IgD-negative memory B cell (primary cell): Measurements from ENCODE around the gene FUZ. TPM values are rescaled to one million over a fixed set of nuclear protein-coding genes. Genes with fewer than 3 reads are reported as not detected.
A peak's percentile ranks its signal among the peaks of the same experiment; 100 is the strongest.

Experiments used
- H3K27ac Mint-ChIP-seq, 3 donors: one replicate each; pipeline ENCODE4 v1.8.0; 2020 to 2022; ENCODE audit warnings: mild to moderate bottlenecking in 3 of 3, mixed read lengths in 3 of 3, moderate library complexity in 1 of 3
- H3K27me3 Mint-ChIP-seq: one replicate; pipeline ENCODE4 v1.8.0; 2021; ENCODE audit warnings: mixed read lengths
- H3K36me3 Mint-ChIP-seq: one replicate; pipeline ENCODE4 v1.8.0; 2020; ENCODE audit warnings: mild to moderate bottlenecking, mixed read lengths
- H3K4me1 Mint-ChIP-seq, 3 donors: one replicate each; pipeline ENCODE4 v1.8.0; 2020 to 2022; ENCODE audit warnings: mixed read lengths in 3 of 3, mild to moderate bottlenecking in 1 of 3
- H3K4me3 Mint-ChIP-seq, 4 donors: one replicate each; pipeline ENCODE4 v1.8.0; 2020 to 2022; ENCODE audit warnings: mild to moderate bottlenecking in 4 of 4, mixed read lengths in 4 of 4, moderate library complexity in 3 of 4
- H3K9me3 Mint-ChIP-seq, 3 donors: one replicate each; pipeline ENCODE4 v1.8.0; 2020 to 2021; ENCODE audit warnings: mixed read lengths in 3 of 3, mild to moderate bottlenecking in 1 of 3
- polyA plus RNA-seq: library from polyadenylated mRNA; unstranded; fragments of 300-500 nt; fragmentation: Illumina TruSeq; gene quantifications from one replicate; pipeline ENCODE4 v1.2.3, GENCODE V29; 2021

The FUZ gene
- polyA plus RNA-seq, 1 donor from 2014 or later: 6.6 TPM

DNA sequence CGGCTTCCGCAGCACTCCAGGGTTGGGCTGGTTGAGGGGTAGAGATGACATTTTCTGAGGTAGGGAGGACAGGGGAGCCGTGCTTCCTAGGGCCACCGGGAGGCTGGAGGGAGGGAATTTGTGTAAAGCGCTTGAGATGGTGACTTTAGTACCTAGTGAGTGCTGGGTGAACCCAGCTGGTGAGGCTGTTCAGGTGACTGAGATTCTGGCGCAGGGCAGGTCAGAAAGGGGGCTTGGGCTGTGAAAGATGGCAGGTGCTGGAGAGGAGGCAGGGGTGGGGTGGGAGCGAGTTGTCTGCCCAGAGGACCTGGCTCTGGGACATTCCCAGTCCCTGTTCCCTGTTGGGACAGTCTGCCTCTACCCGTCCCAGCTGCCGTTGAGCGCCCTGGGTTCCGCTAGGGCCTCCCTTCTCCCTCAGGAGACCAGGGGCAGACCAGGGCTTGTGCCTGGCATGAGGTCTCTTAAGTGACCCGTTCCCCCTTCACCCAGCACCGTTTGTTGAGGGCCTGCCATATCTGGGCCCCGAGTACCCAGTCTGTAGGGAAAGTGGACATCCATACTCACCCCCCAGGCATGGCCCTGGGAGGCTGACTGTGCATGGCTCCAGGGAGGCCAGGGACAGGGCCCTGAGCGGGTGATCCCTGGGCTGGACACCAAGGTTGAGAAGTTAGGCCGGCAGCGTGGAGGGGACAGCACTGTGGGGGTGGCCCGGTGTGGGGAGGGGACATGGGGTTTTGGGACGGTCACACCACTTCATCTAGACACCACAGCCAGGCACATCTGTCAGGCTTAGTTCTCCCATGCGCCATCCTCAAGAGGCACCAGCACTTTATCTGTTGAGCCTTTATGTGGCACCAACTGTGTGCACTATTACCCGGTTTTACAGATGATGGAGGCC lies 42.8 kb upstream of the FUZ start:
- peaks cover 10 to 13% (median 13%) of the 10 kb centered on the region in 3 donors for H3K4me1 Mint-ChIP-seq
- H3K36me3 Mint-ChIP-seq: peaks cover 2% of the 10 kb centered on the region
- H3K27me3 Mint-ChIP-seq: no peaks in the 10 kb centered on the region
- H3K9me3 Mint-ChIP-seq: no peaks in the 10 kb centered on the region
- peak overlapping the region in 1 of 4 donors; percentile 73 for H3K4me3 Mint-ChIP-seq
- peak overlapping the region in 2 of 3 donors; percentile 56 to 70 for H3K27ac Mint-ChIP-seq

DNA sequence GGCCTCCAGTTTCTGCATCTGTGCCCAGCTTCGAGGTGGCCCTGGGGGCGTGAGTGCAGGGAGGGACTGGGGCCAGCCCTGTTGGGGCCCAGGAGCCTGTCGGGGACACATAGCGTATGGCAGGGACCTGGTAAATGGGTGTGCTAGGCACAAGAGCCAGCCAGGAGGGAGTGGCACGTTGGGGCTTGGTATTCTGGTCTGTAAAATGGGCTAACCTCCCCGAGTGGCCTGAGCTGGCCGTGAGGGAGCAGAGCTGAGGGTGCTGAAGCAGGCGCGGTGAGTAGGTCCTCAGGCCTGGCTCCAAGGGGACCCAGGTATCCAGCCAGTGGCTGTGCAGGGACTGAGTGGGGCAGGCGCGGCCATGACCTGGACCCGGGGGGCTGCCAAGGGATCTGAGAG lies 42.2 kb upstream of the FUZ start:
- no peaks in the 10 kb centered on the region for H3K27me3 Mint-ChIP-seq
- peaks cover 11 to 13% (median 13%) of the 10 kb centered on the region in 3 donors for H3K4me1 Mint-ChIP-seq
- peak overlapping the region in 1 of 4 donors; percentile 73 for H3K4me3 Mint-ChIP-seq
- no peaks in the 10 kb centered on the region for H3K9me3 Mint-ChIP-seq
- H3K27ac Mint-ChIP-seq: peak overlapping the region in 2 of 3 donors; percentile 35 to 70
- H3K36me3 Mint-ChIP-seq: peaks cover 2% of the 10 kb centered on the region

DNA sequence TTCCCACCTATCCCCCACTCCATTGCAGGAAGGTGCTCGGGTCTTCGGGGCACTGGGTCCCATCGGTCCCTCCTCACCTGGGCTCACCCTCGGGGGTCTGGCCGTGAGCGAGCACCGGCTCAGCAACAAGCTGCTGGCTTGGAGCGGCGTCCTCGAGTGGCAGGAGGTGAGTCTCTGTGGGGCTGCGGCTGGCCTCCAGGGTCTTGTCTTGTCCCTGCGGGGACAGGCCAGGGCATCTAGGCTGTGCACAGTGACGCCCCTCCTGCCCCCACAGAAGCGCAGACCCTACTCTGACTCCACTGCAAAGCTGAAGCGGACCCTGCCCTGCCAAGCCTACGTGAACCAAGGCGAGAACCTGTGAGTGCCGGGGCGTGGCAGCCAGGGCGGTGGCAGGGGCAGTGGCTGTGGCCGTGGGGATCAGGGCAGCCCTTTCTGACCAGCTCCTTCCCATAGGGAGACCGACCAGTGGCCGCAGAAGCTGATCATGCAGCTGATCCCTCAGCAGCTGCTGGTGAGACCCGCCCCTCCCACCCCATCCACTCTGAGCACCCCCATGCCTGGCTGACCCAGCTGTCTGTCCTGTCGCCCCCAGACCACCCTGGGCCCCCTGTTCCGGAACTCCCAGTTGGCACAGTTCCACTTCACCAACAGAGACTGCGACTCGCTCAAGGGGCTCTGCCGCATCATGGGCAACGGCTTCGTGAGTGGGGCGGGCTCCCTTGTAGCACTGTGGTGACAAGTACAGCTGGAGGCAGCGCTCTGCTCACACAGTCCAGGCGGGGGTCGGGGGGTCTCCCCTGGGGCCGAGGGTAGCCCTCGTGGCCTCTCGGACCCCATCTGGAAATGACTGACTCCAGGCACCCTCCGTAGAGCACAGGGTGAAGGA lies 41.5 kb upstream of the FUZ start:
- no peaks in the 10 kb centered on the region for H3K27me3 Mint-ChIP-seq
- H3K9me3 Mint-ChIP-seq: no peaks in the 10 kb centered on the region
- H3K36me3 Mint-ChIP-seq: peaks cover 2% of the 10 kb centered on the region

DNA sequence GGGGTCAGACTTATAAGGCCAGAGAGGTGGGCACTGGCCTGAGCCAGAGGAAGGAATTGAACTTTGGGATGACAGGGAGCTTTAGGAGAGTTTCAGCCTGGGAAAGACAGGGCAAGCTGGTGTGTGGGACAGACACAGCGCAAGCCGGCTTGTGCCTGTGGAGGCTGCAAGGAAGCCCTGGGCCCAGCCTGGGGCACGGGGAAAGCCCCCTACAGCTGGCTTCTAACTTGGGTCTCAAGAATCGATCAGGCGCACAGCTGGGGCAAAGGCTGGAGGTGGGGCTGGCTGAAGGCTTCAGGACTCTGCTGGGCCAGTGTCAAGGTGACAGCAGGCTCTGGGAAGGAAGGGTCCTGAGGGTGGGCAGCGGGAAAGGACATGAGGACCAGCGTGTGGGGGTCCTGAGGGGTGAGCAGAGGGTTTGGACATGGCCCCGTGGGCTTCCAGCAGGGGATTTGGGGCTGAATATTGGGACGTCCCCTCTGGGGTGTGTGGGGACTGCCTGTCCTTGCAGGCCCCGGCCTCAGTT lies 40.8 kb upstream of the FUZ start:
- peaks cover 13 to 23% (median 16%) of the 10 kb centered on the region in 3 donors for H3K4me1 Mint-ChIP-seq
- H3K36me3 Mint-ChIP-seq: peaks cover 2% of the 10 kb centered on the region
- peaks cover 0 to 3% (median 0%) of the 10 kb centered on the region in 3 donors for H3K9me3 Mint-ChIP-seq
- no peaks in the 10 kb centered on the region for H3K27me3 Mint-ChIP-seq
- H3K27ac Mint-ChIP-seq: peak overlapping the region in 1 of 3 donors; percentile 89
- peak overlapping the region in 2 of 4 donors; percentile 76 to 93 for H3K4me3 Mint-ChIP-seq

More for the DNA sequence above, 41.5 kb upstream of the FUZ start:
- Mint-ChIP-seq H3K4me3 (no peak overlapping the region), H3K4me1 (peaks cover 13 to 19% (median 16%) of the 10 kb centered on the region in 3 donors), H3K27ac (peak overlapping the region in 1 of 3 donors; percentile 89)

DNA sequence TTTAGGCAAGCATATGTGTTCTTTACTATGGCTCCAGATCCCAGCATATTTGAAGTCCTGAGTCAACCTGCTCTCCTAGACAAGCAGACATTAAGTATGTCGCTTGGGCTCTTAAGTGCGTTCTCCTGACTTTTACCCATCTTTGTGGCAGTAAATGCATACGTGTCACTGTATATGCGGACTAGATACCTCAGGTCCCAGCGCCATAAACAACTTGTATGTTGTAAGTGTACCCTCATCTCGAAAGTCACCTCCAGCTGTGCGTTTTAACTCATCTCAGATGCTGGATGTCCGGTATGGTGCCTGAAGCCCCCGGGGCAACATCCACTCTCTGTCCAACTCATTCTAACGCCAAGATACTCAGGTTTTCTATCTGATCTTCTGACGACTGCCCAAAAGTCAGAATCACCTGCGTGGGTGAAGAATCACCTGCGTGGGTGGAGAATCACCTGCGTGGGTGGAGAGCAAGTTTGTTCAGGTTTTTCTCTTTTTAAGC lies 39.6 kb upstream of the FUZ start:
- H3K4me1 Mint-ChIP-seq: peaks cover 13 to 31% (median 22%) of the 10 kb centered on the region in 3 donors
- H3K36me3 Mint-ChIP-seq: peaks cover 2% of the 10 kb centered on the region
- no peaks in the 10 kb centered on the region for H3K27me3 Mint-ChIP-seq
- H3K4me3 Mint-ChIP-seq: peak overlapping the region; percentile 85 to 95 (median 93)
- peaks cover 0 to 3% (median 0%) of the 10 kb centered on the region in 3 donors for H3K9me3 Mint-ChIP-seq
- peak overlapping the region; percentile 67 to 89 (median 71) for H3K27ac Mint-ChIP-seq

DNA sequence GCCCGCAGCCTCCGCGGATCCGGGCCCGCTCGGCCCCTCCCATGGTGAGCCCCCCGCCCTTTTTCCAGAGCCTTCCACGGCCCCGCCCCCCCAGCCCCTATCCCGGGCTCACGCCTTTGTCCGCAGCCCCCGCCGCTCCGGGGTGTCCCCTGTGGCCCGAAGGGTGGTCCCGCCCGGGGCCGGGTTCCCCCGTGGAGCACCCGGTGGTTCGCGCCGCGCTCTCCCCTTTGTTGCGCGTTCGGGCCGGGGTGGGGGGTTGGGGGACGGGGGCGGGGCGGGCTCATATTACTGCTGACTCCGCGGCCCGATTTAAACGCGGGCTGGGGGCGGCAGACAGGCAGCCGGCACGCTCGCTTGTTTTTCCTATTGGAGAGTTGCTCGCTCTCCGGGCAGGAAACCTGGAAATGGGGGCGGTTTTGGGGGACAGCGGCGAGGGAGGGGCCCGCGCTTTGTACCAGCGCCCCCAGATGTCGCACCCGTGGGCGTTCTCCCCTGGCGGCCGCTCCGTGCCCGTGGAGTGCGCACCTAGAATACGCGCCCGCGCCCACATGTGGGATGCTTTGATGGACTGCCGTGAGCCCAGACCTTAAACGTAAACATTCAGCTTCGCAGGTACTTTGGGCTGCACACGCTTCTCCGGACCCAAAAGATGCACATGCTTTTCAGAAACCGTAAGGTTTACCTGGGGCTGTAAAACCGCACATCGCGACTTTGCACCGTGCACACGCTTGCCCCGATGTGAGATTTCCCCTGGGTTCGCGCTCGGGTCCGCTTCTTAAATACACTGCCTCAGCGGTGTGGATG lies 38.6 kb upstream of the FUZ start:
- Mint-ChIP-seq H3K4me3 (peak overlapping the region; percentile 85 to 95 (median 93)), H3K9me3 (peaks cover 0 to 3% (median 0%) of the 10 kb centered on the region in 3 donors), H3K27me3 (no peaks in the 10 kb centered on the region), H3K36me3 (peaks cover 2% of the 10 kb centered on the region), H3K27ac (peak overlapping the region; percentile 67 to 89 (median 71)), H3K4me1 (peaks cover 13 to 31% (median 22%) of the 10 kb centered on the region in 3 donors)

DNA sequence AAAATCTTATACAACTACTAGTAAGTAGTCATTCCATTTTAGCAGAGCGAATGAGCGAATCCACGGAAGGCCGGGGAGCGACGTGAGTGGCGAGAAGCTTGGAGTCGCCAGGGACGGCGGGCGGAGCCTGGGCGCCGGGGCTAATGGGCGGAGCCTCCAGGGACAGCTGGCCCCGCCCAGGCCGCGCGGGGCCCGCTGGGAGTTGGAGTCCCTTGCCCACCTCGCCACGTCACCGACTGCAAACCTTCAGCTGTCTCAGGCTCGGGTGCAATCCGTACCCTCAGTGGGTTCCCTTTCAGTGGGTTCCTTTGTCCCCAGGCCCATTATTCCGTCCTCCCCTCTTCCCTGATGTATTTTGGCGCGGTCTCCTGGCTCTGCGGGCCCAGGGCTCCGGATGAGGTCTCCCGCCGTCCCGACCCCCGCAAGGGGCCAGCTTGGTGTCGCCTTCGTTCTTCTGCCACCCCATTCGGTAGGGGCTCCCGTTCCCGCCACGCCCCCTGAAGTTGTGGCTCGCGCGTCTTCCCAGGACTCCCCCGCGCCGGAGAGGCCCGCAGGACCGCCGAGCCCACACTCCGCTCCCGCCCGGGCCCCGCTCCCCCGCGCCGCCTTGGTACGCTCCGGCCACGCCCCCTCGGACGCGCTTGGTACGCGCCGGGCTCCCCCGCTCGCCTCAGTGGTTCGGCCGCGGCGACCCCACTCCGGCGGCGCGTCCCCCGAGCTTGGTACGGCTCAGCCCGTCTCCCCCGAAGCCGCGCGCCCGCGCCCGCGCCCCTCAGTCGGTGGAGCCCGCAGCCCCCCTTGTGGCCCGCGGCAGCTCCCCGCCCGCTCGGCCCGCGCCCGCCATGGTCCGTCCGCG lies 37.6 kb upstream of the FUZ start, which contains the start of gene PTOV1:
Gene PTOV1, plus strand, starts transcription at position 673 of the 856 bp plus-strand sequence.
- peak within 1 kb of the TSS; percentile 92 to 99 (median 96) for H3K27ac Mint-ChIP-seq

DNA sequence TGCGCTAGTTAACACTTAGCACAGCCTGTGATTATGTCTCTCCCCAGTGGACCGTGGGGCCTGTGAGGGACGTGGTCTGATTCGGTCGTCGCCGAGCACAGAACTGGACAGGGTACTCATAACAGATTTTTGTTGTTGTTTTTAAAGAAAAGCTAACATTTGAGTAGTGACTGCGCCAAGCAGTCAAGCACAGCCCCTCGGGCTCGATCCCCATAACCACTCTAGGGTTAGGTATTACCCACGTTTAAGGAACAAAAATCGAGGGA lies 37.1 kb upstream of the FUZ start:
- Mint-ChIP-seq H3K27me3 (no peaks in the 10 kb centered on the region), H3K27ac (peak overlapping the region; percentile 92 to 99 (median 96)), H3K4me3 (peak overlapping the region; percentile 92 to 98 (median 97)), H3K9me3 (peaks cover 0 to 3% (median 0%) of the 10 kb centered on the region in 3 donors), H3K4me1 (peaks cover 18 to 35% (median 22%) of the 10 kb centered on the region in 3 donors), H3K36me3 (no peaks in the 10 kb centered on the region)

More for the DNA sequence above, 37.6 kb upstream of the FUZ start, which contains the start of gene PTOV1:
- Mint-ChIP-seq H3K9me3 (peaks cover 0 to 3% (median 0%) of the 10 kb centered on the region in 3 donors), H3K4me1 (peaks cover 13 to 31% (median 22%) of the 10 kb centered on the region in 3 donors), H3K4me3 (peak within 1 kb of the TSS; percentile 92 to 98 (median 97)), H3K27me3 (no peaks in the 10 kb centered on the region), H3K36me3 (peaks cover 2% of the 10 kb centered on the region)

DNA sequence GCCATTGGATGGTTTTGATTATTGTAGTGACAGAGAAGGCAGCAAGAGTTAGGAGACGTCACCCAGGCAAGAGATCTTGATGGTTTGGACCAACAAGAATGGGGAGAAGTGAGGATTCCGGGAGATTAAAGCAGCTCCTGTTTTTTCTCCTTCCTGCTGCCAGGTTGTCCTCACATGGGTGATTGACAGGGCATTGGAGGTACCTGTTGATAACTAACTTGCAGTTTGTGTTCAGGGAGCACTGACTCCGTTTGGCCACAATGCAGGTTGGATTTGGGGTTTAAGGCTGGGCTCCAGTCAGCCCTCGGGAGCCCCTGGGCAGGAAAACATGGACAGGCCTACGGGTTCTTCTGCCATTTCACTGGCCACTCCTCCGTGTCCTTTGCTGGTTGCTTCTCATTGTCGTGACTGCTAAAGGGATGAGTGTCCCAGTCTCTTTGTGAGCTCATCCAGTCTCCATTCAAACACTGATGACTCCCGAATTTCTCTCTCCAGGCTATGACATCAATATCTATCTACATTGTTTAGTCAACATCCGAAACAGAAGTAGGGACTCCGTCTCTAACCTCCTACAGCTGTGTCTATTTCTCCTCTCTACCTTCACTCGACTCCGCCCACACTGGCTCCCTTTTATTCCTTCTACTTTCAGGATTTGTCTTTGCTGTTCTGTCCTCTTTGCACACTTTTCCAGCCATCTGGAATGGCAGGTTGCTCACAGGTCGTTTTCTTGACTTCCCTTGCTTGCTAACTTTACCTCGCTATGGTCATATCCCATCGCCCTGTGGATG lies 36.5 kb upstream of the FUZ start:
- Mint-ChIP-seq H3K4me1 (peaks cover 23 to 39% (median 26%) of the 10 kb centered on the region in 3 donors), H3K27ac (peak overlapping the region in 2 of 3 donors; percentile 96 to 99), H3K4me3 (peak overlapping the region; percentile 77 to 97 (median 94)), H3K36me3 (no peaks in the 10 kb centered on the region), H3K27me3 (no peaks in the 10 kb centered on the region), H3K9me3 (peaks cover 0 to 3% (median 0%) of the 10 kb centered on the region in 3 donors)

DNA sequence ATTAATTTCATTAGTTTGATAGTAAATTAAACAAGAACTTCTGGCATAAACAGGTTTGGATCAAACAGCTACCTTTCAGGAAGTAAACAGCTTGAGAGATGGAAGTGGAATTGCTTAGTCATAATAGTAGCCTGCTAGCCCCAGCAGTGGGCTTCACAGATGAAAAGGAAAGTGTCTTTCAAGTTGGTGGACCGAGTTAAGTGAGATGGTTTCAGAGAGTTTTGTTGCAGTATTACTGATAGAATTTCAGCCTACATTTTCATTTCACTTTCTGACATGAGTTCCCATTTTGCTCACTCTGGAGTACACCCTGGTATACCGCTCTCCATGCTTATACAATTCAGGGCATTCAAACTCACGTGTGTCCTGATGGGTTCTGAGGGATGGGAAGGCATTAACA lies 35.8 kb upstream of the FUZ start:
- peak overlapping the region in 3 of 4 donors; percentile 72 to 97 (median 77) for H3K4me3 Mint-ChIP-seq
- peaks cover 0 to 3% (median 0%) of the 10 kb centered on the region in 3 donors for H3K9me3 Mint-ChIP-seq
- H3K36me3 Mint-ChIP-seq: no peaks in the 10 kb centered on the region
- peak overlapping the region in 2 of 3 donors; percentile 82 to 90 for H3K27ac Mint-ChIP-seq
- no peaks in the 10 kb centered on the region for H3K27me3 Mint-ChIP-seq
- H3K4me1 Mint-ChIP-seq: peaks cover 24 to 43% (median 31%) of the 10 kb centered on the region in 3 donors

DNA sequence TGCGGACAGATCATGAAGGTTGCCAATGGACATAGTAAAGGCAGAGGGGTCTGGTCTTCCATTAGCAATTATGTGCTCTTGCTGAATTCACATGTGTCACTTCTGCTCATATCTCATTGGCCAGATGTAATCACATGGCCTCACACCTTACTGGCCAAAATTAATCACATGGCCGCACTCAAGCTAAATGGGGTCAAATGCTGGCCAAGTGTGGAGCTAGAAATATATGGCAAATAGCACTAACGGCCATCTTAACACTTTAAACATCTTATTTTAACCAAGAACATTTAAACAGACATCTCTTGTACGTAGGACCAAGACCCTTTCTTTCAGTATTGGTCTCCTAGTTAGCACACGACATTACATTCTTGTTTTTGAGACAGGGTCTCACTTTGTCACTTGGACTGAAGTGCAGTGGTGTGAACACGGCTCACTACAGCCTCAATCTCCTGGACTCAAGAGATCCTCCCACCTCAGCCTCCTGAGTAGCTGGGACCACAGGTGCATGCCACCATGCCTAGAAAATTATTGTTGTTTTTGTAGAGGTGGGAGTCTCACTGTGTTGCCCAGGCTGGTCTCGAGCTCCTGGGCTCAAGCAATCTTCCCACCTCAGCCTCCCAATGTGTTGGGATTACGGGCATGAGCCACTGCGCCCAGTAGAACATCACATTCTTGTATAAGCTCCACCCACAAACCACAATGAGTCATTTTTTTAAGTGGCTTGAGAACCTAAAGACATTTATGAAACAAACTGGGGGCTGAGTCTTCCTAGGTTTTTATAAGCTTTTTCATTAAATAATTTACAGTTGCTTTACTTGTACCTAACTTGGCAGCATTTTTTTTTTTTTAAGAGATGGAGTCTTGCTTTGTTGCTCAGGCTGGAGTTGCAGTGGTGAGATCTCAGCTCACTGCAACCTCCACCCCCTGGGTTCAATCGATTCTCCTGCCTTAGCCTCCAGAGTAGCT lies 34.9 kb upstream of the FUZ start:
- Mint-ChIP-seq H3K36me3 (no peaks in the 10 kb centered on the region), H3K4me3 (peak overlapping the region in 3 of 4 donors; percentile 4 to 97 (median 39)), H3K4me1 (peaks cover 25 to 43% (median 38%) of the 10 kb centered on the region in 3 donors), H3K9me3 (peaks cover 0 to 3% (median 0%) of the 10 kb centered on the region in 3 donors), H3K27me3 (no peaks in the 10 kb centered on the region), H3K27ac (peak overlapping the region in 1 of 3 donors; percentile 82)
